Left renal pelvis (tissue), 4 donors: ENCODE measurements around the gene GOLGA7B. TPM values are rescaled to one million over a fixed set of nuclear protein-coding genes. Genes with fewer than 3 reads are reported as not detected.

Experiments used
- DNase-seq, 4 donors: peaks; one replicate each; pipeline ENCODE4 v3.0.0-alpha.2; 2013; ENCODE audit warnings: low read depth in 4 of 4, low spot score in 3 of 4
- polyA plus RNA-seq, 4 donors: library from polyadenylated mRNA; unstranded; fragments of 120-200 nt; gene quantifications; one replicate each; pipeline ENCODE4 v1.2.1, GENCODE V29; 2013; ENCODE audit not compliant: insufficient read length in 4 of 4

GOLGA7B gene
- polyA plus RNA-seq, 4 donors = 0.15 to 1.2 (median 0.67) TPM

DNA sequence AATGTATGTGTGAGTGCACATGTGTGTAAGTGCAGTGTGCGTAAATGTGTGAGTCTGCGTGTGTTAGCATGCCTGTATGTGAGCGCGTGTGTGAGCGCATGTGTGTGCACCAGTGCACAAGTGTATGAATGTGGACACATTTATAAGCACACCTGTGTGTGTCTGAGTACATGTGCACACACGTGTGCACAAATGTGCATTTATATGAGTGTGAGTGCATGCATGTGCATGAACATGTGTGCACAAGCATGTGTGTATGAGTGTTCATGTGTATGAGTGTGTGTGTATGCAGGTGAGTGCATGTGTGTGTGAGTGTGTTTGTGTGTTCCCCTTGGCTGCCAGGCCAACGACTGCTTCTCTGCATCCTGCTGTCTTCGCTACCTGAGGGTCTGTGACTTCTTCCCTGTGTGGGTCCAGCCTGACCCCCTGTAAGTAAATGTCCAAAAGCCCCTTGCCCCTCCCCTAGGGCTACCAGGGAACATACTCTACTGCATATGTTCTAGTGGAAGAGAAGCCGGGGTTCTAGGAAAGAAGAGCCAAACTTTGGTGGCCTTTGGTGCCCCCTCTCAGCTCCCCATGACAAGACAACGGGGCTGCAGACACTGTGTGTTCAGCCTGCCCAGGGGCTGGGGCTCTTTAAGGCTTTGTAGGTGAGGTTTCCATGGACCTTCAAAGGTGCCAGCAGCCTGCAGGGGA lies 17.0 kb downstream of the GOLGA7B start:
- no peak for DNase-seq

DNA sequence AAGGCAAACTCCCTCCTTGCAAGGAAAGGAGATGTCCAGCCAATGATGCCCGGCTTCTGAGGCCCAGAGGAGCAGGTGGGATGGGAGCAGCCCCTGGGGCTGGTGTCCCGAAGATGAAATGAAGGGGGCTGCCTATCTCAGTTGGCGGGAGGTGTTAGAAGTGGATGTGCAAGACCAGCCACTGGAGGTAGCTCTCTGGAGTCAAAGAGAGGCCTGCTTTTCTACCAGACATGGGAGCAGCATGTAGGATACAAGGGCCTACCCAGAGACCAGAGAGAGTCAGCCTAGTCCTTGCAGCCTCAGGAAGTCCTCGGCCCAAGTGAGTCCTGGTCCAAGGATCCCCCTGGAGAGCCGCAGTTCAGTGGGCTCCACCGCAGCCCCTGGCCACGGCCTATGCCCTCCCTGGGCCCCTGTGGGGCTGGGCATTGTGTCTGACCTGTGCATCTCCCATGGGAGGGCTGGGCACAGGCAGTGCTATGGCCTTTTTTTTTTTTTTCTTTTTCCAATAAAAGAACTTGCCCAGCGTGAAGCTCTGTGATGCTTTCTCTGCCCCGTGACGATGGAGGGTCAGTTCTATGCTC lies 17.7 kb downstream of the GOLGA7B start:
- DNase-seq = no peak

DNA sequence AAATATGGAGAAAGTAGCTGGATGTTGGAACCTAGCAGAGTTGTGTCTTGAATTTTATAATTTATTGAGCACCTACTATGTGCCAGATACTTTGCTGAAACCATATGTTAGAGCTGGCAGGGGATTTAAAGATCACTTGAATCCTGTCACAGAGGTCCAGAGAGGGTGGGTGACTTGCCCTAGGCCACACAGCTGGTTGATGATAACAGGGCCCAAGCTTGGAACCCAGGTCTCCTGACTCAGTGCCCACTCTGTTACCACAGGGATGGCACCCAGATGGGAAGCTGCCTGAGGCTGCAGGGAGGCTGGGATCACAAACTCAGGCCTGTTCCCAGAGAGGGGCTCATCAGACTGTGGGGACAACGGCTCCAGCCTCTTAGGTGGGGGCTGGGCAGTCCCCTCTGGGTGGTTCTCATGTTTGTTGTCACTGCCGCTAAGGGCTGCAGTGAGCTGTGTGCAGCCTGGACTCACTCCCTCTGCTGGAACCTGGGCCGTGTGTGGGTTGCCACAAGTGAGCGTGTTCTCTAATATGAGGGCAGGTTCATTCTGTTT lies 18.6 kb downstream of the GOLGA7B start:
- DNase-seq = no peak

DNA sequence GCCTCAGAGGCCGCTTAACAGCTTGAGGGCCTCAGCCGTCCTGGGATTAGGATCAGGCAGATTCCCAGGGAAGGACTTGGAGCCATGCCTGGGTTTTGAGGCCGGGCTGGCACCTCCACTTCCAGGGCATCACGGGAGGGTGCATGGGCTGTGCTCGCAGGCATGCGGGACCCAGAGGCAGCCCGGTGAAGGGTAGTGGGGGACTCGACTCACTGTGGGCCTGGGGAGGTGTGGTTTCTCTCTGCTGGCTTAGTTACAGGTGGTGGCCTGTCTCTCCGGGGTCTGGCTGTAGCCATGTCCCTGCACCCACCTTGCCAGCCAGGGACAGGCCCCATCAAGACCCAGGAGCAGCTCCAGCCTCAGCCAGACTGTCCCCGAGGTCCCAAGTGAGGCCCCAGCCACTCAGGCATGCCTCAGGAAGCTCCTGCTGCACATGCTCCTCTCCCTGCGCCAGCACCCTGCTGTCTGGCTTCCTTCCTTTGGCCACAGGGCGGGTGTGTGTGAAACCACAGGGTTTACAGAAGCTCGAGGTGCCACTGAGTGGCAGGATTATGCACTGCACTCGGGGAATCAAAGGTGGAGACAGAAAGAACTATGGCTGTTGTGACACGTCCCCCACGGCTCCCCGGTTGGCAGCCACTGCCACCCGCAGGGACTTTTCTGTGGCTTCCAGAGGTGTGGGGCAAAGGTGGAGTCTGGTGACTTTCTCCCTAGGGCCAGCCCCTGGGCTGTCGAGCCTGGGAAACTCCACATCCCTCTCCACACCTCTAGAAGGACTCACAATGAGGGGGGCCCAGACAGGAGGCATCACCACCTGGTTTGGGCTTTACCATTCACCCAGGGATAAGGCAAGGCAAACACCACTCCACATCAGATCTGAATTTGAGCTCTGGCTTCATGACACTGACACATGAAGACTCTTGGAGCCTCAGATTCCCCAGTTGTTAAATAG lies 19.7 kb downstream of the GOLGA7B start:
- peak in 2 of 4 donors; percentile 42 to 50 for DNase-seq

DNA sequence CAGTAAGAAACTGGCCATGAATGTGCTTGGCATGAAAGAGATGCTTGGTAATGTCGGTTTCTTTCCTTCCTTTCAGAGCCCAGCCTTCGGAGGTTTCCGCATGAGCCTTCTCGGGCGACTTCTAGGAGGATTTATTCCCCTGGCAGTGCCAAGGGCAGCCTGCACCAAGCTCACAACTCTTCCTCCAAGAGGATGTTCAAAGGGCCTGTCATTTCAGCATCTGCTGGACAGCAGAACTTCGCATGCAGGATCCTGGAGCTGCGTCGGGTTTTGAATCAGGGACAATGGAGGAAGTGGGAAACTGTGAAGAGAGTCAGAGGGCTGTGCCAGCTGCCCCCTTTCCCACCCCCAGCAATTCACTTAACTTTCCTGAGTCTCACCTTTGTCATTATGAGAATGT lies 21.3 kb downstream of the GOLGA7B start:
- DNase-seq = no peak

DNA sequence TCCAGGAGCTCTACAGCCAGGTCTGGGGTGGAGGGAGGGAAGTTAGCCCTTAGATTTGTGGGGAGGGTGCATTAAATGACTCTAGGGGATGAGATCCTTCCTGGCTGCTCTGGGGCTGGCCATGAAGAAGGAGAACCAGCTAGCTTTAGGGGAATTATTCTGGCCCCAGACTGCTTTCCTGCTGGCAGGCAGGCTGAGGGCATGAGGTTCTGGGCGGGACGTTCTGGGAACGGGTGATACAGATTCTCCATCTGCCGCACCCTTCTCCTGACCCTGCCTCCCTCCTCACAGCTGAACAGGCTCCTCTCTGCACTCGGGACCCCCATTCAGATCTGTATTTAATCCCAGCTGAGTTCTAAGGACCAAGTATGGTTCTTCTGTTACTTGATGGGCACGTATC lies 23.9 kb downstream of the GOLGA7B start:
- no peak for DNase-seq

DNA sequence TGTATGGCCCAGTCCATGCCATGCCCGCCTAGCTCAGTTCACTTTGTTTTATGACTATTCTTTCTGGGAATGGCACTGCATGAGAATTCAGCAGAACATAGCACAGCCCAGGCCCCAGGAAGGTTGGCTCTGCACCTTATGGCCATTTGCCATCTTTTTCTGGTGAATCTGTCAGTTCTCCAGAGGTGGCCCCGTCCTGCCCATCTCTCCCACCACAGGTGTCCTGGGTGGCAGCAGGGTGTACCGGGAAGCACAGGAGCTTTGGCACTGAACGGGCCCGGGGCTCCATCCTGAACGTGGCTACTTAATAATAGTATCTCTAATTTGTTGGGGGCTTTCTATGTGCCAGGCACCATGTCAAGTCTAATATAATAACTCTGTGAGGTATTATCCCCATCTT lies 24.7 kb downstream of the GOLGA7B start:
- DNase-seq = no peak

DNA sequence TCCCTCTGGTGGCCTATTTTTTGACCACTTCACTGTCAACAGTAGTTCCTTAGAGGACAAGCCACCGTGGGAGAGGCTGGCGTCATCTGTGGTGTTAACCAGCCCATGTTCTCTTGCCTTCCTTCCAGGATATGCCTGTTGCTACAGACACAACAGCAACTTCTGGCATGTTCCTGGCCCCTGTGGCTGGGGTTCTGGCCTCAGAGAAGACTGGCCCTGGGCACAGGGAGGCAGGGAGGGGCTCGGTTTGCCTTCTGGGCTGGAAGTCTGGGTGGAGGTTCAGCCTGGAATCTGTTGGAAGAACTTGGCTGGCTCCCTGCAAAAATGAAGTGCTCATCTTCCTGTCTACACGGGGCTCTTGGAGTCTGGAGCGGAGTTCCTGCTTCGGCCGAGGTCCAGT lies 25.7 kb downstream of the GOLGA7B start:
- no peak for DNase-seq

DNA sequence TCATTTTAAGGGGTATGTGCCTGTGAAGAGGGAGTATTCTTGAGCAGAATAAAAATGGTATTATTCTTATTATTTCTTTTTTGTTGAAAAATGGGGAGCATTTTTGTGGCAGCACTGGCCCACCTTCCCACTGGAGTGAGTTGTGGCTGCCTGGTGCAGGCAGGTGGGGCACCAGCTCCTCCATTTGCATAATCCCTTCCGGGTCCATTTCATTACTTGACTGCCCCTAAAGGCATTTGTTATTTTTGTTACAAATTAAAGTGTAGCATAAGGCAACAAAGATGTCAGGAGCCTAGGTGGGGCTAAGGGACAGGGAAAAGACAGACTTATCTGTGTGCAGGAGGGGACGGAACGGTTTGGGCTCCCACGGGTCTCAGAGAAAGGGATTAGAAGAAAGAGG lies 26.8 kb downstream of the GOLGA7B start:
- DNase-seq = no peak

DNA sequence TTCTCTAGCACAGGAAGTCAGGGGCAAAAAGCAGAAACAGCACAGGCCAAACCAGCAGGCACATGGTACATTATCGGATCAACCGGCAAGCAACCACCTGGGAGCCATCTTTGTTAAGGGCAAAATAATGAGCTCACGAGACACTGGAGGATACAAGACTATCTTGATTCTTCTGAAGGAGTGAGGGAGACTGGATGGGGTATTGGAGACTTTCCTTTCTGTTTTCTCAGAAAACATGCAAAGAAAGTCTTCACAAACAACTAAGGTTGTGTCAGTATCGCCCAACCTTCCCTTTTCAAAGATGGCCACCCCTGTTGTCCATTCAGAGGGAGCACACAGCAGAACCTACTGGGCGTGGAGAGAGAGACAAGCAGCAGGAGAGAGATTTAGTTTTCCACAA lies 29.6 kb downstream of the GOLGA7B start:
- DNase-seq = no peak

DNA sequence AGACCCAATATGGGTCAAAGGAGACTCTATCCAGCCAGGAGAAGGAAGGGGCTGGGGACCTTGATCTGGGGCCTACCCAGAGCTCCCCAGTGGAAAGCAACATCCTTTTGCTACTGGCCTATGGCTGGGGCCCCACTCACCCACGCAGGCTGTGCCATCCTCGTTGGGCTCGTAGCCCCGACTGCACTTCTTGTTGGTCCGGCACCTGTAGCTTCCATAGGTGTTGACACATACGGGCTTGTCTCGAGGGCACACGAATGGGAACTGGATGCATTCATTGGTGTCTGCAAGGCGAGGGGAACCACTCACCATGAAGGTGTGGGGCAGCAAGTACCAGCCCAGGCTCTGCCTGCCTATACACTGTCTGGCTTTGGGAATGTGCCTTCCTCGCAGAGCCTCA lies 30.5 kb downstream of the GOLGA7B start:
- DNase-seq = no peak

DNA sequence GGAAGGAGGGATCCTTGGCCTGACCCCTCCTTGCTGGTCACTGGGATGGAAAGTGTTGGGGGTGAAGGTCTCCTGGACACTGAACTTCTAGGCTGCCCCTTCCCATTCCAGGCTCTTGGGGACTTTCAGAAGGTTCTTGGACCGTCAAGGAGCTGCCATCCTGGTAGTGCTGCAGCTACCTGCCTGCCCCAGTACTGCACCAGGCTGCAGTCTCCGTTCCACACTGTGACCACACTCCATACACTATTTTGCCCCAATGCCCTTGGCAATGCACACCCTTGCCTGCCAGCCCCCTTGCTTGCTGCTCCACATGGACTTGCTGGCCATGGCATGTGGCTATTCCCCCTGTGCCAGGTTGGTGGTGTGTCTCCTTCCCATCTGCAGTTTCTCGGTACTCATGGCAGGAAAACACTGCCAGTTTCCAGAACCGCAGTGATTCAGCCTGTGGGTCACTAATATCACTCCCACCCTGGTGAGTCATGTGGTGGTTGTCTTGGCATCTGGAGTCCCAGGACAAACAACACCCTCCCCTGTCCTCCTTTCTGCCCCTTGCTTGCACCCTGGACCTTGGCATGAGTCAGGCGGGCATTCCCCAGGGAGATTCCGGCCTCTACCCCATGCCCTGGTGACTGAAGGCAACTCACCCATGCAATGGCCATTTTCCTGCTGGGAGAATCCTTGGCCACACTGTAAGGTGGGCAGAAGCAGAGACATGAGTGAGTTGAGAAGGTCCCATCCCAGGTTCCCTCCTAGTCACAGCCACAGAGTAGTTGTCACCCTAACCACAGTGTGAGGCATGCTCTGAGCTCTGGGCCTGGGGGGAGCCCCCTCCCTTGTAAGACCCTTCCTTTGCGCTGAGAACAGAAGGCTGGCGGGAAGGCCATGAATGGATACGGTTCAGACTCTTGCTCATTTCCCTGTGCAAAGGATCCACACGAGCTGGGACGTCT lies 32.8 kb downstream of the GOLGA7B start:
- no peak for DNase-seq

DNA sequence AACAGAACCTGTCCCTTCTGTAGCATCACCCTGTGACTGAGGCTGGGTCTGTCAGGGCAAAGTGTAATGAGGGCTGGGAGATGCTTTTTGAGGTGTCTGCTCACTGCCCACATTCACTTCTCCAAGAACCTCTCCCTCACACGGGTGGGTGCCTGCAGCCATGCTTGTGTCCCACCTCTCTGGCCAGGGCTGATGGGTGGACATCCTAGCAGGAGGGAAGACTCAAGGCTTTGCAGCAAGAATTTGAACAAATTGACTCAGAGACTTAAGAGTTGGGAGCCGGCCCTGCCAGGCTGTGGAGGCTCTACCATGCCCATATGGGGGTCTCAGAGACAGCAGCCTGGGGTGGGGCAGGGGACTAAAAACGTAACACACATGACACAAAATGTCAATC lies 33.4 kb downstream of the GOLGA7B start:
- no peak for DNase-seq

DNA sequence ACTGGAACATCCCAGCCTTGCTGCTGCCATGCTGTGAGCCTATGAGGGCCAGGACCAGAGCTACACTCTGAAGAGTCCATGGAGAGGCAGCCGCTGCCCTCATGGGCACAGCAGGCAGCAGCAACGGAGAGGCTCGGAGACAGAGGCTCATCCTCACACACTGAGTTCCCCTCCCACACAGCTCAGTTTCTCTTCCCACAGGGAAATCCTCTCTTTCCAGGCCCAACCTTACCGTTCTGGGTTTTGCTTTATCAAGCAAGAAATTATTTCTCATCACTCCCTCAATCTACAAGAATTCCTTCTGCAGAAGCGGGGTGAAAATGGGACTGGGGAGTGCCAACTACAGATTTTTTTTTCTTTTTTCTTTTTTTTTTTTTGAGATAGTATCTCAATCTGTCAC lies 36.6 kb downstream of the GOLGA7B start:
- no peak for DNase-seq

DNA sequence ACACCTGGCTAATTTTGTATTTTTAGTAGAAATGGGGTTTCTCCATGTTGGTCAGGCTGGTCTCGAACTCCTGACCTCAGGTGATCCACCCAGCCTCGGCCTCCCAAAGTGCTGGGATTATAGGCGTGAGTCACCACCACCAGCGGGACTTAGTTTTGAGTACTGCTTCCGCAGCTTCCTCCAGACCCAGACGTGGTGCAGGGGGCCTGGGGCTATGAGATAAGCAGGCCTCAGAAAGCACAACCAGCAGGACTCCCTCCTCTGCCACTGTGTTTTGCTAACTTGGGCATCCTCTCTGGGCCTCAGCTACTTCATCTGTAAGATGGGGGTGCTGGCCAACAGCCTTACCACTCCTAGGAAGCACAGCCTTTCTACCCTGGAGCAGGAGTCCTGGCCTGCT lies 37.8 kb downstream of the GOLGA7B start:
- no peak for DNase-seq

DNA sequence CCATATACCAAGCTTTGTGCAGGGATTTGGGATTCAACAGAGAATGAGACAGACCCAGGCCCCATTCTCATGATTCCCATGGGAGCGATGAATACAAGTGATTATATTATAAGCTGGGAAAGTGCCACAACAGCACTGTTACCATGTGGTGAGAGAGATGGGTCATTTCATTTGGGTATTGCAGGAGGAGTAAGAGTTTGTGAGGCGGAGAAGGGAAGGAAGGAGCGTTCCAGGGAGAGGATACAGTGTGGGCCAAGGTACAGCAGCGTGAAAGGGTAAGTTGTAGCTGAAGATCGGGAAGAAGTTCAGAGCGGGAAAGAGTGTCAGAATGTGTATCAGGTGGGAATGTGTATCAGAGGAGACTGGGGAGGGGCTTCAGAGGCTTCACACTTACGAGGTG lies 38.5 kb downstream of the GOLGA7B start:
- DNase-seq = no peak

DNA sequence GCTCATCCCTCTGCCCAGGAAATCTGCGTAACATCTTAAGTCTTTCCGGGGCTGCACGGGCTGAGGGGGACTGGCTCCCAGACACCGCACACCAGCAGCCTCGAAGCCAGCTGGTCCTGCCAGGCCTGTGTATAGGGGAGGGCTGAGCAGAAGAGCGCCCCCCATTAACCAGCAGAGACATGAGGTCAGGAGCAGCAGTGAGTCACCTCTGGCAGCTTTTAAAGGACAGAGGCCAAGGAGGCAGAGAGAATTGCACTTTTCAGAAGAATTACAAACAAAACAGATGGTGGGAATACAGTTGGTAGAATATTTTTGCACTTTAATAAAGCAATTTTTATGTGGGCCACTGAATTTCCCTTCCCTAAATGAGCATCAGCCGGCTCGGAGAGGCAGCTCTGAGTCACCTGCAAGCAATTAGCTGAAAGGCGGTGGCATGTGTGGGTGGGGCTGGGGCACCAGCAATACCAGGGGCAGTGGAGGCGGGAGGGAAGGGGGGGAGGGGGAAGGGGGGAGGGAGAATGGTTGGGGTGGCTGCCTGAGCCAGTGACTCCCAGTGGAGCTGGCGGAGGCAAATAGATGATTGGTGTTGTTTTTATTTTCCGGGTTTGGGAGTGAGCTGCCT lies 39.1 kb downstream of the GOLGA7B start:
- DNase-seq = no peak

DNA sequence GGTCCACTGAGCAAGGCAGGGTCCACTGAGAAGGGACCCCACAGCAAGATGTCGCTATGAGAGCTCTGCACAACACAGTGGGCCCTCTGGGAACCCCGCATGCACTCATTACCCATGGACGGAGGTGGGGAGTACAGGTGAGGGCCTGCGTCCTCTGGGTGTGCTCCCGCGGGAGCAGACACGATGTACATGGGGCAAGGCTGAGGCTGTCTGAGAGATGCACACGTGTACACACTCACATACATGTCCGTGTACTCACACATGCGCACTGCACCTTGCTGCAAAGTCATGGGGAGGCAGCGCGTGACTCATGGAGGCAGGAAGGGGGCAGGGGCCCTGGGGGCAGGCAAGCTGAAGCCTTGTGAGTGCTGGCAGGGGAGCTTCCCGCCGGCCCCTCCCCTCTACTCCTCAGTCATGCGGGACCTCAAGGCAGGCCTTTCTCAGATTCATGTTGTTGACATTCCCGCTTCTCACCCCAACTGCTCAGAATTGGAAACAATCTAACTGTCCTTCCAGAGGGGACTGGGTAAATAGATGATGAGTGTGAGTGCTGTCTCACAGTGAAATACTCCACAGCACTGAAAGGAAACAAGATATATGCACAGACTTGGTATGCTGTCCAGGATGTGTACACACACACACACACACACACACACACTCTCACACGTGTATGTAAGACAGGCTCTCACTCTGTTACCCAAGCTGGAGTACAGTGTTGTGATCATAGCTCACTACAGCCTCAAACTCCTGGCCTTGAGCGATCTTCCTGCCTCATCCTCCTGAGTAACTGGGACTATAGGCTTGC lies 40.0 kb downstream of the GOLGA7B start:
- DNase-seq = peak in 3 of 4 donors; percentile 36 to 63 (median 46)
